LNCAP (cell line): ENCODE data around the gene MAU2.

Experiments used
- CTCF ChIP-seq: fragments of 450-650 bp; IDR thresholded peaks from 2 replicates; pipeline ENCODE4 v1.5.1; 2017; ENCODE audit warnings: mild to moderate bottlenecking

Gene MAU2

DNA sequence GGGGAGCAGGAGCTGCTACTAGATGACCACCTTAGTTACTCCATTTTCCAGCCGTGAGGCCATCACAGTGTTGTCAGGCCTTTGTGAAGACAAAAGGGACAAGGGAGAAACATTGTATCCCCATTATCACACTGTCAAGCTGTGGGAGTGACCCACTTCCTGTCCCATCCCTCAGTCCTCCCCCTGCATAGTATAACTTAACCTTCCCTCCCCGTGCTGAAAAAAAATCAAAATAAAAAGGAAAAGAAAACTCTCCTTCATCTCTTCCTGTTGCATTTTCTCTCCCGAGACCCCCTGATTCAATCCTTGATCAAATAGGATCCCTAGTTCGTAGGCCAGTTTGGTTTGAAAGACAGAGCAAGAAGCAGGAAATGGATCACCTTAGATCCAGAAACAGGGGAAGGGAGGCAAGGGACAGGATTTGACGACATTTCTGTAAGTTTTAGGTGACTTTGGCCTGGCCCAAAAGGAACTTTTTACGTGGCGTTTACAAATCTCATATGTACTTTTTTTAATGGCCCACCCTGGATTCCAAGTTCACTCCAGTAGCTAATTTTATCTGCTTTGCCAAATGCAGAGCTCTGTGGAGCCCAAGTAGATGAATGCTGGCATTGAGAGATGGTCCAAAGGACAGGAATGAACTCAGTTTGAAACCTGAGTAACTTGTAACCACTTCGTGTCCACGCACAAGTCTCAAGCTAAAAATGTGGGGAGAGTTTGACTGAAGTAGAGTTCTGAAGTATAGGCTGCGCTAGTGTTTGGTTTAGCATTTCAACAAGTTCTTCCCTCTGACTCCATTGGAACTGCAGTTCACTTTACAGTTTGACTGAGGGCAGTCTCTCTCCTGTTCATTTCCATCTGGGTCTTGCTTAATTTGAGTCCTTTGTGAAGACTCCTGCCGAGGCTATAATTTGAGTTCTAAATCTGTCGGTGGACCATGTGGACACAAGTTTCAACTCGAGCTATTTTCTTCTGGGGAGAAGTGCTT lies 68.2 kb downstream of the MAU2 start:
- TF ChIP-seq CTCF, result no peak

DNA sequence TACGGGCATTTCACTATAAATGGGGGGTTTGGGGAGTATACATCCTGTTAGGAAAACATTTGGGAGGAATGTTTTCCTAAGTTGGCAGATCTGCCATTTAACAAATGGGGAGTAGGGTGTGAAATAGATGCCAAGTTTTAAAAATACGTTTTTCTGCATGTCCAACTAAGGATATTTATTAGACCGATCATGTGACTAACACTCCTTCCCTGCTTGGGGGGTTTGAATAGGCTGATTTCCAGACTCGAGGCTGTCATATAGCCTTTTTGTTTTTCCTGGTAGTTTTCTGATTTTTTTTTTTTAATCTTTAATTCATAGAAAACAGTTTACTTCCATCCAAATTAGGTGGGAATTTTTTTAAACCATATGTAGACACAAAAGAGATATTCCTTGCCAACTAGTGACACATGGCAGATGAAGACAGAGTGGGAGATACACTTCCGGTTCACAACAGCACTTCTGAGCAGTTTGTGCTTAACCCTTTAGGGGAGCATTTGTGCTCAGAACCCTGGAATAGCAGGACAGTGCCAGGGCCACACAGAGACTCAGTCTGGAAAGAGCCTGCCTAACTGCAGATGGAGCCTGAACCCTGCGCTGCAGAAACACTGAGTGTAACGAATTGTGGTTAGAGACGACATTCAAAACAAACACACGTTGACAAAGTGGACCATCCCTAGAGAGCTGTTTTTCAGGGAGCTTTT lies 79.3 kb downstream of the MAU2 start:
- no peak for TF ChIP-seq CTCF

GRCh38 chr19:19402656-19403372 lies 82.2 kb downstream of the MAU2 start:
- no peak for TF ChIP-seq CTCF

DNA sequence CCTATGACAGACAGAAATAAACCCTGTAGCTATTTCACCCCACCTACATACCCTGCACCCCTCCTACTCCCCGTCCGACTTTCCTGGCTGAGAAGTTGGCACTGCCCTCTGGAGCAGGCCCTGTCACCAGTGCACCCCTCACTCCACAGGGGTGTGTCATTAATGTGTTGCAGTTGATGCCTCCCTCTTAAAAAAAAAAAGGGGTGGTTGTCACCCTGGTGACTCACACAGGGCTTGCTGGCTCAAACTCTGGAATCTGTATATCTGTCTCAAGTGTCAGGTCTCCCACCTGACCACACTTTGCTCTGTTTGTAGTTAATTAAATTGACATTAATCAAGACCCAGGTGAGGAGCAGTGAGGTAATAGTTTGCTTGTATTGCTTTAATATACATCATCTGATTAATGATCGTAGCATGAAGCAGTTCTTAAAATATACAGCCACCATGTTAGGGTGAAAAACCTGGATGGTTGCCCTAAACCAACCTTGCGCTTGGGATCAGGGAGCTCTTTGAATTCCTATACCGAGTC lies 82.8 kb downstream of the MAU2 start:
- no peak for TF ChIP-seq CTCF

DNA sequence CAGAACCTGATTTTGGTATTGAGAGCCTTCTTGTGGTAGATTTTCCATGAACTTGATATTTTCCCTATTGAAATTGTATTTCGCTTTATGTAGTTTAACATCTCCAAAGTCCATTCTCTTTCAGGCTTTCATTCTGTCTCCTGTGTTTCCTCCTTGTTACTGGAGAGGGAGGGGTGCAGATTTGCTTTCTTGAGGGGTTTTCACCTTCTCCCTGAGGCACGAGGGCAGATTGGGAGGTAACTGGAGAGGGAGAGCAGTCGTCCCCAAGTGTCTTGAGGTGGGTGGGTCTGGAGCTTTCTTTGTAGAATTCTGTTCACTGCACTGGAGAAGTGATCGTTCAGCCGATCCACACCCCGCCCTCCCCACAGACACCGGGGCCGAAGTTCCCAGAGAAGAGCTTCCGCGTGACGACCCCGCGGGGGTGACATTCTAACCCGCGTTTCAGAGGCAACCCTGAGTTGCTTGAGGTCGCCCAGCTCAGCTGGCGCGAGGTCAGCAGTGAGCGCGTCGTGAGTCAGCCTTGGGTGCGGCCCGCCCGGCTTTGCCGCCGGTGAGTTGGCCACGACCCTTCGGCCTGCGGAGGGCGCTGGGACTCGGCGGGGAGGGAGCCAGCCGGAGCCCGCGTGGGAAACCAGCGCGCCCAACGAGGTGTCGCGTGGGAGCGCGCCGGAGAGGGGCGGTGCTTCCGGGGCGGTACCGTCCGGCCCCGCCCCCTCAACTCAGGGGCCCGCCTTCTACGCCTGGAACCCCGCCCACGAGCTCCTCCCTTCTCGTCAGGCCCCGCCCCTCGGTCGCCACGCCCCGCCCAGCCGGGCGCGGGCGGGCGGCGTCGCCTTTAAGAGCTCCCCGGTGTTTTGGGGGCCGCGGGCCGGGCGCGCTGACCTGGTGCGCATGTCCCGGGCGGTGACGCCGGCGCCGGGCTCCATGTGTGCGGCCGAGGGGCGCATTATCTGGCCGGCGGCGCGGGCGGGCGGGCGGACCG lies 84.5 kb downstream of the MAU2 start, which contains the start of gene GATAD2A:
GATAD2A (plus strand) TSS at position 797 of the 982 bp plus-strand sequence. CDS start 59,671 bp downstream, outside the sequence.
- peak; percentile 37; the same call in 1 of the 2 replicates for TF ChIP-seq CTCF

DNA sequence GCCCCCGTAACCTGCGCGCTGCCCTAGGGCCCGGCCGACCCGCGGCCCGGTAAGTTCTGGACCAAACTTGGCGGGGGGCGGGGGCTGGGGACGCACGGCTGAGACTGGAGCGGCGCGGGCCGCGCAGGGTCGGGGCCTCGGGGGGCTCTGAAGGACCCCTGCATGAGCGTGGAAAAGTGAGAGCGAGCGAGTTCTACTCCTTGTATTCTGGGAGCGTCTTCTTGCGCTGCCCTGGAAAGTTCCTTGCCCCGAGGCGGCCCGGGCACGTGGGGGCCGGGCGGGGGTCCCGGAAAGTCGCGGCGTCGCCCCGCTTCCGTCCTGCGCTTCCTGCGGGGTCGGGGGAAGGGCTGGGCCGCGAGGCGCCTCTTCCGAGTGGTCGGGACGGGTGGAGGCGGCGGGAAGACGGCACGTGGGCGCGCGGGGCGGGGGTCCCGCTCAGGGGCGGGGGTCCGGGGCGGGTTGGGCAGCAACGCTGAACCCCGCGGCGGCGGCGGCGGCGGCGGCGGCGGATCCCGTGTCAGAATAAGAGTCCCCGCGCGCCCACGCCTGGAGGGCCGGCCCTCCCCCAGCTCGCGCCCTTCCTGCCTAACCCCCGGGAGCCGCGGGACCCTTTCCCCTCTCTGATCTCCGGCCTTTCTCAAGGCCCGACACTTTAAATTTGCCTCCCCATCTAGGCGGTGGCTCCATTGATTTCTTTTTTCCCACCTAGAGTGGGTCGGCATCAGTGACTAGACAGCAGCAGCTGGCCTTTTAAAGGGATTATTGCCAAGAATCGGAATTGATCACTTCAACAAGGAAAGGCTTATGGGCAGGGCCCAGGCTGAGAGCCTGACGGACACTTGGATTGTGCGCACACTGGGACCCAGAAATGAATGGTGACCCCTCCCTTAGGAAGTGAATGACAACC lies 85.6 kb downstream of the MAU2 start:
- no peak for TF ChIP-seq CTCF
